ENCODE results near the gene SCYGR1.

- TF ChIP-seq POLR2AphosphoS5 (IDR thresholded peaks at IDR 0.05; ENCODE audit: low read depth, low read length) (no peak), POLR2A (IDR thresholded peaks at IDR 0.05; ENCODE audit: low read depth, low read length) (no peak), POU2F2 (IDR thresholded peaks at IDR 0.05; ENCODE audit: low read depth, low read length) (no peak)
Observed at GRCh38 chr2:227386630-227387029, 1.1 kb downstream of the SCYGR1 start.
